ENCODE results near the gene PITHD1. TPM values are rescaled to one million over a fixed set of nuclear protein-coding genes. Genes with fewer than 3 reads are reported as not detected.
"Not testable (repeated sequence)": the region's sequence is repeated elsewhere in the genome, so short reads cannot be mapped to it uniquely, and the experiment has no call there.

PITHD1 gene
- total RNA-seq, 1 donor from 2014 or later: 42.4 TPM

- no peaks in the 10 kb centered on the region for H3K36me3 Mint-ChIP-seq (ENCODE audit: unreplicated experiment)
- DNase-seq (ENCODE audit: extremely low spot score, unreplicated experiment): no peak
- H3K4me1 Mint-ChIP-seq (ENCODE audit: unreplicated experiment): peaks cover 18% of the 10 kb centered on the region
- no peaks in the 10 kb centered on the region for H3K9me3 Mint-ChIP-seq (ENCODE audit: unreplicated experiment)
- H3K27me3 Mint-ChIP-seq (ENCODE audit: unreplicated experiment): peaks cover 4% of the 10 kb centered on the region
- H3K27ac Mint-ChIP-seq (ENCODE audit: unreplicated experiment): no peak overlapping the region
- H3K4me3 Mint-ChIP-seq (ENCODE audit: unreplicated experiment): no peak overlapping the region
- TF ChIP-seq CTCF (IDR thresholded peaks at IDR 0.05): no peak
Observed at GRCh38 chr1:23827717-23828116, 49.5 kb downstream of the PITHD1 start.

- DNase-seq (ENCODE audit: extremely low spot score, unreplicated experiment); H3K36me3 Mint-ChIP-seq (ENCODE audit: unreplicated experiment); H3K27ac Mint-ChIP-seq (ENCODE audit: unreplicated experiment); H3K4me3 Mint-ChIP-seq (ENCODE audit: unreplicated experiment); H3K9me3 Mint-ChIP-seq (ENCODE audit: unreplicated experiment); H3K4me1 Mint-ChIP-seq (ENCODE audit: unreplicated experiment): not testable (repeated sequence)
- H3K27me3 Mint-ChIP-seq (ENCODE audit: unreplicated experiment): peaks cover 17% of the 10 kb centered on the region
Observed at GRCh38 chr1:23834156-23834555, 55.9 kb downstream of the PITHD1 start.

- DNase-seq (ENCODE audit: extremely low spot score, unreplicated experiment): no peak
- Mint-ChIP-seq H3K9me3 (ENCODE audit: unreplicated experiment) (no peaks in the 10 kb centered on the region), H3K36me3 (ENCODE audit: unreplicated experiment) (no peaks in the 10 kb centered on the region), H3K4me3 (ENCODE audit: unreplicated experiment) (no peak overlapping the region), H3K27ac (ENCODE audit: unreplicated experiment) (no peak overlapping the region), H3K4me1 (ENCODE audit: unreplicated experiment) (peaks cover 8% of the 10 kb centered on the region), H3K27me3 (ENCODE audit: unreplicated experiment) (peaks cover 19% of the 10 kb centered on the region)
- TF ChIP-seq CTCF (IDR thresholded peaks at IDR 0.05): no peak
Observed at GRCh38 chr1:23836037-23836436, 57.8 kb downstream of the PITHD1 start.

Other genes with a start within 250 kb of the PITHD1 start
- gene E2F2, start 247.2 kb upstream of the PITHD1 start, total RNA-seq: 1.3 TPM in 2 replicates
- gene ID3, start 218.9 kb upstream of the PITHD1 start, total RNA-seq: 73.5 and 86.9 TPM in 2 replicates
- gene RPL11, start 86.6 kb upstream of the PITHD1 start, total RNA-seq: 823 and 843 TPM in 2 replicates
- gene ELOA, start 34.9 kb upstream of the PITHD1 start, total RNA-seq: 41.4 and 47.0 TPM in 2 replicates
- 39.2 and 39.9 TPM in 2 replicates for gene LYPLA2, start 12.7 kb downstream of the PITHD1 start, total RNA-seq
- gene GALE, start 22.3 kb downstream of the PITHD1 start, total RNA-seq: 17.5 and 20.0 TPM in 2 replicates
- 34.1 and 37.4 TPM in 2 replicates for gene HMGCL, start 47.0 kb downstream of the PITHD1 start, total RNA-seq
- gene FUCA1, start 89.9 kb downstream of the PITHD1 start, total RNA-seq: 16.4 and 18.0 TPM in 2 replicates
- gene CNR2, start 134.9 kb downstream of the PITHD1 start, total RNA-seq: not detected in 2 replicates
- gene PNRC2, start 181.4 kb downstream of the PITHD1 start, total RNA-seq: 58.9 and 63.7 TPM in 2 replicates
- gene SRSF10, start 201.9 kb downstream of the PITHD1 start, total RNA-seq: 87.0 and 93.3 TPM in 2 replicates

All from osteocyte (in vitro differentiated cells).